ENCODE results near the gene COPS7A. TPM values are rescaled to one million over a fixed set of nuclear protein-coding genes. Genes with fewer than 3 reads are reported as not detected.
A peak's percentile ranks its signal among the peaks of the same experiment; 100 is the strongest.

Gene COPS7A
- 100 to 1,000 TPM in 1 of 8 experiments, 10 to 100 TPM in 7; 23.0 to 115 (median 44.1) TPM for total RNA-seq

DNA sequence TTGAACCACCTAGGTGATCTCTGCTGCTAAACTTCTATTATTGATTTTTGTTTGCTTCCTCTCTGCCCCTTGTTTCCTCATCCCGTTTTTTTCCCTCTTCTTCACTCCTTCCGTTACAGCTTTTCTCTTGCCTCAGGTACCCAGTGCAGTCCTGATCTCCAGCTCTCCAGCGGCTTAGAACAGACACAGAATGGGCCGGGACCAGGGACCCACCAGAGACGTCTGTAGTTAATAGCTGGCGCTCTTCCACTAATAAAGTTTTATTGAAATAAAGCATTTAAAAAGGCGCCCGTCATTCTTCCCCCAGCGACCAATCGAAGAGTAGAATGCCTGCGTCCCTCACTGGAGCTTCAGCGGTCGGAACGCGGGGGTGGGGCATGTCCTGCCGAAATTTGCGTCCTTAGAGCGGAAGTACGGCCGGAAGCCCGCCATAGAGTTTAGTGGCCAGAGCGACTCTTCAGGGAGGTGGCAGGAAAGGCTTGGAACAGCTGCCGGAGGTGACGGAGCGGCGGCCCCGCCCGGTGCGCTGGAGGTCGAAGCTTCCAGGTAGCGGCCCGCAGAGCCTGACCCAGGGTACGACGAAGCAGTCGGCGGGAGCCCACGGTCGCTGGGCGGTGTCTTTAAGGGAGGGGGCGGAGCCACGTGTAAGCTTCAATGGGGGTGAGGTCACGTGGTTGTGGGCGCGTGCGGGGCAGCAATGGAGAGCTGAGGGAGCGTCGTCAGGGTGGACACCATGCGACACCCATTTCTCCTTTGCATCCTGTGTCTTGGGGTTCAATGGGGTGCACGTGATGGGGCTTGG is at the start of gene COPS7A:
COPS7A (plus strand) TSS at position 440 of the 802 bp plus-strand sequence. CDS start 611 bp downstream, outside the sequence.
- ATAC-seq (replicated peaks in 6 of 8): peak; percentile 93 to 97 (median 96)
- peak within 1 kb of the TSS; percentile 89 to 91 for H3K27ac ChIP-seq
- peaks cover 10% of the 10 kb centered on the region in 2 donors for H3K4me1 ChIP-seq (replicated peaks in 1 of 2)
- WGBS, 10 experiments: 0 to 10% (median 2%) methylated on average over 2 to 27 of the region's 49 CpGs
- in situ Hi-C loops (cut with MboI; ENCODE audit: low pct_unique_long_range_greater_than_20kb in 2 of 9, low sequenced_read_pairs in 9 of 9, unreplicated experiment in 9 of 9): no loop called here
- H3K4me3 ChIP-seq: peak within 1 kb of the TSS; percentile 42 to 56 (median 47)

DNA sequence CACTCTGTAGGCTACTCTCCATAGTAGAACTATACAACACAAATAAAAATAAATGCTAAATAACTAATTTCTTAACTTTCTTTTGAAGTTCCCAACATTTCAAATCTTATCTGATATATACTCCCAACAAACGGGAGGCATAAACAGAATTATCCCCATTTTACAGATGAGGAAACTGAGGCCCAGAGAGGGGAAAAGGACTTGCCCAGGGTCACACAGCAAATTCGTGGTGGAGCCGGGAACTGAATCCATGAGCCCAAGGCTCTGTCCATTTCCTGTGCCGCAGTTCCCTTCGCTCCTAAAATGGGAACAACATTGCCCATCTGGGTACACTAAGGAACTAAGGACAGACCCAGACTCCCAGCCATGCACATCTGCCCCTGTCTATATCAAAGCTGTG is 46.9 kb upstream of the COPS7A start:
- no peak overlapping the region for H3K27ac ChIP-seq
- H3K4me1 ChIP-seq (replicated peaks in 1 of 2): no peaks in the 10 kb centered on the region
- ATAC-seq (replicated peaks in 6 of 8): no peak
- WGBS, 10 experiments: 40 to 100% (median 99%) methylated on average over 1 to 5 of the region's 5 CpGs; no CpG with 5 or more reads in 2 of the 10 experiments
- no peak overlapping the region for H3K4me3 ChIP-seq
- in situ Hi-C loops (cut with MboI; ENCODE audit: low pct_unique_long_range_greater_than_20kb in 2 of 9, low sequenced_read_pairs in 9 of 9, unreplicated experiment in 9 of 9): no loop called here

DNA sequence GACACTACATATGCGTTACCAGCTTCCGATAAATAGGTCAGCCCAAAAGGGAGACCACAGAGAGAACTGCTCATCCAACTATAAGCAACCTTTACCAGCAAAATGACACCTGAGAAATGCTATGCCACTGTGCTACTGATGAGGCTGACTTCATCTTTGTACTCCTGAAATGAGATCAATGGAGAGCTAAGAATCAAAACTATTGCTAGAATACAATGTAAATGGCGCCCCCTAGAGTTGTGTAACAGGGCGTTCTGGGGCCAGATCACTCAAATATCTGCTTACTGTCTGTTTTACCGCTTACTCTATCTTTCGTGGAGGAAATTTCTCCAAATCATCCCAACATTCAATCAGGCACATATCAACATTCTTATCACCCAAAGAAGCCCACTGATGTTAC is 39.2 kb upstream of the COPS7A start:
- in situ Hi-C loops (cut with MboI; ENCODE audit: low pct_unique_long_range_greater_than_20kb in 2 of 9, low sequenced_read_pairs in 9 of 9, unreplicated experiment in 9 of 9): no loop called here
- H3K27ac ChIP-seq: no peak overlapping the region
- WGBS, 10 experiments: 43 to 100% (median 71%) methylated on average over 2 to 6 of the region's 6 CpGs
- H3K4me3 ChIP-seq: no peak overlapping the region
- ATAC-seq (replicated peaks in 6 of 8): no peak
- peaks cover 7 to 8% of the 10 kb centered on the region in 2 donors for H3K4me1 ChIP-seq (replicated peaks in 1 of 2)

DNA sequence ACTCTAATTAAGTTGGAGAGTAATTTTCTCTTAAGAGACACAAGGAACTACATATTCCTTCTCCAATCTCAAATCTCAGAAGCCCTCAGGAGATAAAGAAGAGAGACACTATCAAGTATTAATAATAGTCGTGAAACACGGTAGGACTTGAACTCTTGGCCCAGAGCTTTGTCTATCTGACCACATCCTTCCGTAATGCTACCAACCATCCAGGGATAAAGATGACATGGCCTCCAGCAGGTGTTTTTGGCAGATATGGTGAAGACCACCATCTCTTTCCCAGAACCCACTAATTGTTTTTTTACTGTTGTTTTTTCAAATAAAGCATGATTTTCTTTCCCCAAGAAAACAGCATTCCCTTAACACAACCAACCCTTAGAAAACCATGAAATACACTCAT is 38.0 kb upstream of the COPS7A start:
- H3K27ac ChIP-seq: no peak overlapping the region
- H3K4me1 ChIP-seq (replicated peaks in 1 of 2): peaks cover 11 to 14% of the 10 kb centered on the region in 2 donors
- no peak overlapping the region for H3K4me3 ChIP-seq
- ATAC-seq (replicated peaks in 6 of 8): no peak
- in situ Hi-C loops (cut with MboI; ENCODE audit: low pct_unique_long_range_greater_than_20kb in 2 of 9, low sequenced_read_pairs in 9 of 9, unreplicated experiment in 9 of 9): no loop called here
- 71 to 100% (median 94%) methylated on average over 1 to 3 of the region's 3 CpGs; no CpG with 5 or more reads in 1 of the 10 experiments for WGBS, 10 experiments

DNA sequence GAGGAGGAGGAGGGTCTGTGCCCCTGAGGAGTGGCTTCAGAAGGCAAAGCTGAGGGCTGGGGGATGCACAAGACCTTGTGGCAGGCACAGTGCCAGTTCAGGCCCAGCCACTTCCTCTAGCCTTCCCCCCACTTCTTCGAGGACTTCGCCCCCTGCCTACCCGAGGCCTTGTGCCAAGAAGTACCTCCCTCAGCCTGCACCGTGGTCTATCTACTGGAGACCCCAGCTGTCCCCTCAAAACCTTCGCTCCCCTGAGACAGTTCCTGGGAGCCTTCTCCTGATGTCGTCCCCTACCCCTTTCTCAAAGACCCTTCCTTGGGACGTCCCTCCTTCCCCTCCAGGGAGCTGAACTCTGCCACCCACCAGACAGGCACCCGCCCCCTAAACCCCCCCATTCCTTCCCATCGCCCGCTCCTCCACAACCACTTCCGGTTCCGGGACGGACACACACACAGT is 35.3 kb upstream of the COPS7A start:
- in situ Hi-C loops (cut with MboI; ENCODE audit: low pct_unique_long_range_greater_than_20kb in 2 of 9, low sequenced_read_pairs in 9 of 9, unreplicated experiment in 9 of 9): no loop called here
- WGBS, 10 experiments: 0% methylated on average over 1 of the region's 13 CpGs; no CpG with 5 or more reads in 7 of the 10 experiments
- peaks cover 21 to 28% of the 10 kb centered on the region in 2 donors for H3K4me1 ChIP-seq (replicated peaks in 1 of 2)
- peak overlapping the region; percentile 96 to 97 for H3K27ac ChIP-seq
- no peak for ATAC-seq (replicated peaks in 6 of 8)
- H3K4me3 ChIP-seq: peak overlapping the region; percentile 60 to 84 (median 67)

- Histone ChIP-seq H3K27ac (peak within 1 kb of the TSS; percentile 96 to 97), H3K4me1 (replicated peaks in 1 of 2) (peaks cover 21 to 29% of the 10 kb centered on the region in 2 donors), H3K4me3 (peak within 1 kb of the TSS; percentile 60 to 84 (median 67))
- ATAC-seq (replicated peaks in 6 of 8): peak; percentile 80 to 89 (median 83)
- in situ Hi-C loops (cut with MboI; ENCODE audit: low pct_unique_long_range_greater_than_20kb in 2 of 9, low sequenced_read_pairs in 9 of 9, unreplicated experiment in 9 of 9): no loop called here
- 0 to 8% (median 0%) methylated on average over 2 to 9 of the region's 72 CpGs; no CpG with 5 or more reads in 6 of the 10 experiments for WGBS, 10 experiments
Measured at GRCh38 chr12:6688999-6689882, 34.6 kb upstream of the COPS7A start, which contains the start of gene ZNF384. Gene ZNF384, minus strand, starts transcription at chr12:6689375. Its CDS starts 9,855 bp downstream, at chr12:6679520.

DNA sequence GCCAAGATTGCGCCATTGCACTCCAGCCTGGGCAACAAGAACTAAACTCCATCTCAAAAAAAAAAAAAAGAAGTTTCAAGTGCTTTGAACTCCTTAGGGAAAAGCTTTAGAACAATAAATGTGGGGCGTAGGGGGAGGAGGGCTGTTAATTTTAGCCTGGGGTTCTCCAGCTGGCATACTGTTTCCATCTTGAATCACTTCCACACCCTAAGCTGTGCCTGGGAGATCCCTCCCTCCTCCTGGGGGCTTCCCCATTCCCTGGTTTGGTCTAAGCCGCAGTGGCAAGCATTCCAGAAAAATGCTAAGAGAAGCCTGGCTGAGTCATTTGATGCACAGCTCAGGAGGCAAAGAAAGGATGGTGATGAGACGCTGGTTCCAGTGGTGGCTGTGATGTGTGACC is 32.4 kb upstream of the COPS7A start:
- WGBS, 10 experiments: 31 to 83% (median 60%) methylated on average over 1 to 4 of the region's 4 CpGs; no CpG with 5 or more reads in 5 of the 10 experiments
- Histone ChIP-seq H3K4me1 (replicated peaks in 1 of 2) (peaks cover 21 to 29% of the 10 kb centered on the region in 2 donors), H3K4me3 (no peak overlapping the region), H3K27ac (no peak overlapping the region)
- no peak for ATAC-seq (replicated peaks in 6 of 8)
- in situ Hi-C loops (cut with MboI; ENCODE audit: low pct_unique_long_range_greater_than_20kb in 2 of 9, low sequenced_read_pairs in 9 of 9, unreplicated experiment in 9 of 9): no loop called here

DNA sequence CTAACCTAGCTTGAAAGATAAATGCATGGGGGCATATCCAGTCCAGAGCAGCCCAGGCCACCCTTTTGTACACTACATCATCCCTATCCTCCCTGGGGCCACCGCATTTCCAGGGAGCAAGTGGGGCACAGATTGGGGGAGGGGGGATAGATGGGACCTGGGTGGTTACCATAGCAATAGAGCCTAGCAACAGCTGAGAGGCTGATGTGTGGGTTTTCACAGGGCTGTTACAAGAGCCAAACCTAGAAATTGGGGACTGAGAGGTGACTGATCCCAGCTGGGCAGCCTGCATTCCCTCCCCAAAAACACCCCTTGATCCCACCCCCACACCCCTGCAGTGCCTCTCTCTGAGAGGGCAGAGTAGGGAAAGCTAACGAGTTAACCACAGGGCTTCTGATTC is 31.0 kb upstream of the COPS7A start:
- WGBS, 10 experiments: no CpG with 5 or more reads among the region's 2 CpGs

DNA sequence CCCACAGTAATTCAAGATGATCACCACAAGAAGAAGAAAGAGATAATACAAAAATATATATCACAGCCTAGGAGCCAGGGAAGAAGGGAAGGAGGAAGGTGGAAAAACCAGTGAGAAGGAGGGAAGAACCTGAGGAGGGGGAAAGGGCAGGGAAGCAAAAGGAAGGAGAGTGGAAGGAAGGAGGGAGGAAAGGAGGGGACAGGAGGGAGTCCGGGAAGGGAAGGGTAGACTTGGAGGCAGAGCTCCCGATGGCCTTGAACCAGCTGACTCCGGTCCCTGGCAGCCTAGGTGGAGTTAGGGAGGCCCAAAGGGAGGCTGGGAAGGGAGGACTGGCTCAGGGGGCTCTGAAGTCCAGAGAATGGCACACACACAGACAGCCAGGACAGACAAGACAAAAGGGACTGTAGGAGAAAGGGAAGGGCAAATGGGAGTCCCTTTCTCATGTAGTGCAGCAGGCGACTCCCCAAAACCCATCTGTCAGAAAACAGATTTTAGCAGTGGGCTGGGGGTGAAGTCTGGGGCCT is 30.0 kb upstream of the COPS7A start:
- peaks cover 16 to 24% of the 10 kb centered on the region in 2 donors for H3K4me1 ChIP-seq (replicated peaks in 1 of 2)
- no peak for ATAC-seq (replicated peaks in 6 of 8)
- in situ Hi-C loops (cut with MboI; ENCODE audit: low pct_unique_long_range_greater_than_20kb in 2 of 9, low sequenced_read_pairs in 9 of 9, unreplicated experiment in 9 of 9): no loop called here
- no peak overlapping the region for H3K4me3 ChIP-seq
- no peak overlapping the region for H3K27ac ChIP-seq
- WGBS, 10 experiments: 48 to 90% (median 64%) methylated on average over 2 to 4 of the region's 4 CpGs; no CpG with 5 or more reads in 5 of the 10 experiments

More for the DNA sequence above, 31.0 kb upstream of the COPS7A start:
- Histone ChIP-seq H3K4me1 (replicated peaks in 1 of 2) (peaks cover 14 to 21% of the 10 kb centered on the region in 2 donors), H3K27ac (peak overlapping the region; percentile 24 to 66), H3K4me3 (no peak overlapping the region)
- in situ Hi-C loops (cut with MboI; ENCODE audit: low pct_unique_long_range_greater_than_20kb in 2 of 9, low sequenced_read_pairs in 9 of 9, unreplicated experiment in 9 of 9): no loop called here
- peak in 2 of 8 experiments; percentile 5 to 9 for ATAC-seq (replicated peaks in 6 of 8)

- no peak for ATAC-seq (replicated peaks in 6 of 8)
- in situ Hi-C loops (cut with MboI; ENCODE audit: low pct_unique_long_range_greater_than_20kb in 2 of 9, low sequenced_read_pairs in 9 of 9, unreplicated experiment in 9 of 9): no loop called here
- Histone ChIP-seq H3K4me3 (no peak overlapping the region), H3K27ac (no peak overlapping the region), H3K4me1 (replicated peaks in 1 of 2) (peaks cover 22 to 28% of the 10 kb centered on the region in 2 donors)
- 81 to 100% (median 87%) methylated on average over 2 to 8 of the region's 9 CpGs; no CpG with 5 or more reads in 6 of the 10 experiments for WGBS, 10 experiments
Measured at GRCh38 chr12:6694701-6695100, 29.1 kb upstream of the COPS7A start.

DNA sequence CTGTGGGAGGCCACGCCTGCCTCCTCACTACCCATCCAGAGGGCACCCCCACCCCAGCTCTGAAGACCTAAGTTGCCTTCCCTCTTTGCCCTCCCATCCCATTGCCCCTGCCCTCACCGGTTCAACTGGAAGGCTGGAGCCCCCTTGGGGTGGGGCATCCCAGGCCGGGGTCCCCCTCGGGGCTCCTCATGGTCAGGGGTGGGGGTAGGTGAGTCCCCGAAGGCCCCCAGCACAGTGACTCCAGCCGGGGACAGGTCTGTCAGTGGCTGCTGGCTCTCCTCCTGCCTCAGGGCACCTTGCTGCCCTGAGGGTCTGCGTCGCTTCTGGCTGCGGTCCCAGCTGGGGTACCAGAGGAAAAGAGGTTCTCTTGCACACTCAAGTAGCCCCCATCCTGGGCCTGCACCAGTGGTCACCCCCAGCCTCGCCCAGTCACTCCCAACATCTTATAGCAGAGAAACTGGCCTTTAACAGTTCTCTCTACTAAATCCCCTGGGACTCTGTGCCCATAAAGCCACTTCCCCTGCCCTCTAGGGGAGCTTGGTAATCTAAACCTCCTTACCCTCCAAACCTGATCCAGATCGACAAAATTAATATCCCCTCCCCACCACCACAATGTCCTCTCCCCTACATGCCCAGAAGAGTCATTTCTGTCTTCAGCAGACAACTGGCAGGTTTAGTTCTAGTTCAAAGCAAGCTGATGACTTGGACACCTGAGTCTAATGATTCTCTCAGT is 28.4 kb upstream of the COPS7A start:
- in situ Hi-C loops (cut with MboI; ENCODE audit: low pct_unique_long_range_greater_than_20kb in 2 of 9, low sequenced_read_pairs in 9 of 9, unreplicated experiment in 9 of 9): no loop called here
- 0 to 75% (median 38%) methylated on average over 1 to 4 of the region's 11 CpGs; no CpG with 5 or more reads in 6 of the 10 experiments for WGBS, 10 experiments
- Histone ChIP-seq H3K4me3 (no peak overlapping the region), H3K4me1 (replicated peaks in 1 of 2) (peaks cover 19 to 24% of the 10 kb centered on the region in 2 donors), H3K27ac (no peak overlapping the region)
- no peak for ATAC-seq (replicated peaks in 6 of 8)

Measured in motor neuron (in vitro differentiated cells).